ENCODE measurements around the gene RBX1. TPM values are rescaled to one million over a fixed set of nuclear protein-coding genes. Genes with fewer than 3 reads are reported as not detected.

RBX1 gene
- total RNA-seq, 2 donors from 2014 or later: 31.3 to 41.9 TPM

DNA sequence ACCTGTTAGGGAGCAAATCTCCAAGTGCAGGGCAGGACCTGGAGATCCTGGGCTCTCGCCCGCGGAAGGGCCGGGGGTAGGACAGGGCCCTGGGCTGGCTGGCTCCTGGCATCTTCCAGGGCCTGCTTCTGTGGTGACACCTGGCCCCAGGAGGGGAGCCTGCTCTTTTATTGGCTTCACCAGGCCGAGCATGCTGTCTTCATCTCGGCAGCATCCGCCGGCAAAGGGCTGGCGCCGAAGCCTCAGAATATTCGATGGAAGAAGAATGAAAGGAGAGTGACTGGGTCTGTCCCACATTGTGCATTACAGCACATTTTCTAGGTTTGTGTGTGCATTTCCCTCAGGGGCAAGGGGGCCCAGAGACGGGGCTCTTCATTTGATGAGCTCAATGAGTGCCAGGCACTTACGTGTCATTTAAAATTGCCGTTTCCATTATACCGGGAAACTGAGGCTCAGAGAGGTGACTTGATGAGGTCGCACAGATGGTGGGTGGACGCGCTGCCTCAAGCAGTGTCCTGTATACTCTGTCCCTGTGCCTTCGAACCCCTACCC is 70.0 kb downstream of the RBX1 start:
- Mint-ChIP-seq H3K36me3 (ENCODE audit: low read depth) (peaks cover 2% of the 10 kb centered on the region), H3K4me1 (peaks cover 14% of the 10 kb centered on the region)
- no peak for DNase-seq

DNA sequence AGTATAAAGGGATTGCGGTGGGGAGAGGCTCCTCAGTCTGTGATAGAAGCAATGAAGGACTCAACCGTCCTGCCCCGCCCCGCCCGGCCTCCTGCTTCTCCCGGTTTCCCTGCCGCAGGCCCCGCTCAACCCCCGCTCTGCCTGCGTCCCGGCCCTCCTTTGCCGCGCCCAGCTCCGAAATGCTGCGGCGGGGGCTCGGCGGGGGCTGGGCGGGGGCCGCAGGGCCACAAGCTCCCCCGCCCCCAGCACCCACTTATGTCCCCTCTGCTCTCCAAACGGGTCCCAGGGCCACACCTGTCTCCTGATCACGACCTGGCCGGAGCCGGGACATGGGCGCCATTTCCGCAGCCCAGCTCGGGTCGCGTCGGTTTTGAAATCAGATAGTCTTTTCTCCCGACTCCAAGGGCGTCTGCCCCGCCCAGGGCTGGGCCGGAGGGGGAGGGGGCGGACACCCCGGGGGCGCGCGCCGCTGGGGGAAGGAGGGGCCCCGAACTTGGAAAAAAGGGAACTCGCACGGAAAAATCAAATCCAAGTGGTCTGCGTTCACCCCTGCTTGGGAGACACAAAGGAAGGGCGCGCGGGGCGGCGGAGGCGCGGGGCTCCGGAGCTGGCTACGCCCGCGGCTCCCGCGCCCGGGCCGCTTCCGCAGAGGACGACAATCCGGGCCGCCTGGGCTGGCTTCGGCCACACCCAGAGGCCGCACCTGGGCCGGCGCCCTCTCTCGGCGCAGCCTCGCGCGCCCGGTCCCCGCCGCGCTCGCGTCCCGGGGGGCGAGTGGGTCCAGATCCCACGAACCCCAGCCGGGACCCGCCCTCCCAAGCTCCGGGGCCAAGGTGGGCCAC is 70.7 kb downstream of the RBX1 start:
- H3K27me3 Mint-ChIP-seq: no peaks in the 10 kb centered on the region
- ATAC-seq (peak; percentile 67), DNase-seq (peak; percentile 32 to 46 (median 44))
- H3K9me3 ChIP-seq (ENCODE audit: control insufficient read depth, low read length, poor library complexity, severe bottlenecking): no peaks in the 10 kb centered on the region
- H3K4me3 Mint-ChIP-seq: peak overlapping the region; percentile 92
- H3K4me1 Mint-ChIP-seq: peaks cover 14% of the 10 kb centered on the region
- H3K27ac Mint-ChIP-seq: peak overlapping the region; percentile 91
- H3K36me3 Mint-ChIP-seq (ENCODE audit: low read depth): peaks cover 2% of the 10 kb centered on the region

More for the DNA sequence above, 70.0 kb downstream of the RBX1 start:
- Mint-ChIP-seq H3K27ac (peak overlapping the region; percentile 91), H3K27me3 (no peaks in the 10 kb centered on the region), H3K4me3 (peak overlapping the region; percentile 78)
- ATAC-seq: no peak
- no peaks in the 10 kb centered on the region for H3K9me3 ChIP-seq (ENCODE audit: control insufficient read depth, low read length, poor library complexity, severe bottlenecking)

- ATAC-seq (peak; percentile 88), DNase-seq (peak; percentile 63 to 75 (median 68))
- Mint-ChIP-seq H3K4me1 (peaks cover 14% of the 10 kb centered on the region), H3K27me3 (no peaks in the 10 kb centered on the region), H3K36me3 (ENCODE audit: low read depth) (peaks cover 2% of the 10 kb centered on the region), H3K27ac (peak overlapping the region; percentile 91), H3K4me3 (peak overlapping the region; percentile 87)
- no peaks in the 10 kb centered on the region for H3K9me3 ChIP-seq (ENCODE audit: control insufficient read depth, low read length, poor library complexity, severe bottlenecking)
Measured at GRCh38 chr22:41022470-41023298, 71.5 kb downstream of the RBX1 start.

Other genes with a start within 250 kb of the RBX1 start
- gene SLC25A17, start 132.0 kb upstream of the RBX1 start, total RNA-seq: 1 to 10 TPM; 6.9 to 9.0 TPM
- 100 to 1,000 TPM; 114 to 117 TPM for gene ST13, start 94.7 kb upstream of the RBX1 start, total RNA-seq
- gene XPNPEP3, start 94.2 kb upstream of the RBX1 start, total RNA-seq: 10 to 100 TPM; 13.8 to 16.0 TPM
- gene DNAJB7, start 89.3 kb upstream of the RBX1 start, total RNA-seq: not detected
- 100 to 1,000 TPM; 168 to 174 TPM for gene EP300, start 141.2 kb downstream of the RBX1 start, total RNA-seq

Measured in T-helper 17 cell (primary cell).